ENCODE measurements around the gene PINLYP.

GRCh38 chr19:43554317-43554895, 21.2 kb upstream of the PINLYP start:
- TF ChIP-seq POLR2A (IDR thresholded peaks at IDR 0.05; ENCODE audit: low read depth, low read length) = no peak
- TF ChIP-seq, protein P1, sequence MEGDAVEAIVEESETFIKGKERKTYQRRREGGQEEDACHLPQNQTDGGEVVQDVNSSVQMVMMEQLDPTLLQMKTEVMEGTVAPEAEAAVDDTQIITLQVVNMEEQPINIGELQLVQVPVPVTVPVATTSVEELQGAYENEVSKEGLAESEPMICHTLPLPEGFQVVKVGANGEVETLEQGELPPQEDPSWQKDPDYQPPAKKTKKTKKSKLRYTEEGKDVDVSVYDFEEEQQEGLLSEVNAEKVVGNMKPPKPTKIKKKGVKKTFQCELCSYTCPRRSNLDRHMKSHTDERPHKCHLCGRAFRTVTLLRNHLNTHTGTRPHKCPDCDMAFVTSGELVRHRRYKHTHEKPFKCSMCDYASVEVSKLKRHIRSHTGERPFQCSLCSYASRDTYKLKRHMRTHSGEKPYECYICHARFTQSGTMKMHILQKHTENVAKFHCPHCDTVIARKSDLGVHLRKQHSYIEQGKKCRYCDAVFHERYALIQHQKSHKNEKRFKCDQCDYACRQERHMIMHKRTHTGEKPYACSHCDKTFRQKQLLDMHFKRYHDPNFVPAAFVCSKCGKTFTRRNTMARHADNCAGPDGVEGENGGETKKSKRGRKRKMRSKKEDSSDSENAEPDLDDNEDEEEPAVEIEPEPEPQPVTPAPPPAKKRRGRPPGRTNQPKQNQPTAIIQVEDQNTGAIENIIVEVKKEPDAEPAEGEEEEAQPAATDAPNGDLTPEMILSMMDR (IDR thresholded peaks at IDR 0.05; ENCODE audit: extremely low read depth in 1 of 2, insufficient read depth in 1 of 2, low read depth in 1 of 2, low read length in 2 of 2) = no peak
- TF ChIP-seq EZH2 (IDR thresholded peaks at IDR 0.05; ENCODE audit: borderline replicate concordance, low read depth, low read length, severe bottlenecking) = no peak
- no peak for TF ChIP-seq JUN (IDR thresholded peaks at IDR 0.05; ENCODE audit: borderline replicate concordance, insufficient read depth, insufficient read length, low read depth)
- TF ChIP-seq MYC (IDR thresholded peaks at IDR 0.05; ENCODE audit: low read depth, low read length) = no peak
- TF ChIP-seq POLR2AphosphoS5 (IDR thresholded peaks at IDR 0.05; ENCODE audit: insufficient read depth, low read depth, low read length) = no peak
- no peak for TF ChIP-seq GATA2 (IDR thresholded peaks at IDR 0.05; ENCODE audit: insufficient read depth, insufficient read length, low read depth, low read length)
- TF ChIP-seq, protein P2, sequence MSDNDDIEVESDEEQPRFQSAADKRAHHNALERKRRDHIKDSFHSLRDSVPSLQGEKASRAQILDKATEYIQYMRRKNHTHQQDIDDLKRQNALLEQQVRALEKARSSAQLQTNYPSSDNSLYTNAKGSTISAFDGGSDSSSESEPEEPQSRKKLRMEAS (IDR thresholded peaks at IDR 0.05; ENCODE audit: insufficient read depth, insufficient read length) = no peak

Data from endothelial cell of umbilical vein (primary cell).